ENCODE measurements around the gene STXBP2.

DNA sequence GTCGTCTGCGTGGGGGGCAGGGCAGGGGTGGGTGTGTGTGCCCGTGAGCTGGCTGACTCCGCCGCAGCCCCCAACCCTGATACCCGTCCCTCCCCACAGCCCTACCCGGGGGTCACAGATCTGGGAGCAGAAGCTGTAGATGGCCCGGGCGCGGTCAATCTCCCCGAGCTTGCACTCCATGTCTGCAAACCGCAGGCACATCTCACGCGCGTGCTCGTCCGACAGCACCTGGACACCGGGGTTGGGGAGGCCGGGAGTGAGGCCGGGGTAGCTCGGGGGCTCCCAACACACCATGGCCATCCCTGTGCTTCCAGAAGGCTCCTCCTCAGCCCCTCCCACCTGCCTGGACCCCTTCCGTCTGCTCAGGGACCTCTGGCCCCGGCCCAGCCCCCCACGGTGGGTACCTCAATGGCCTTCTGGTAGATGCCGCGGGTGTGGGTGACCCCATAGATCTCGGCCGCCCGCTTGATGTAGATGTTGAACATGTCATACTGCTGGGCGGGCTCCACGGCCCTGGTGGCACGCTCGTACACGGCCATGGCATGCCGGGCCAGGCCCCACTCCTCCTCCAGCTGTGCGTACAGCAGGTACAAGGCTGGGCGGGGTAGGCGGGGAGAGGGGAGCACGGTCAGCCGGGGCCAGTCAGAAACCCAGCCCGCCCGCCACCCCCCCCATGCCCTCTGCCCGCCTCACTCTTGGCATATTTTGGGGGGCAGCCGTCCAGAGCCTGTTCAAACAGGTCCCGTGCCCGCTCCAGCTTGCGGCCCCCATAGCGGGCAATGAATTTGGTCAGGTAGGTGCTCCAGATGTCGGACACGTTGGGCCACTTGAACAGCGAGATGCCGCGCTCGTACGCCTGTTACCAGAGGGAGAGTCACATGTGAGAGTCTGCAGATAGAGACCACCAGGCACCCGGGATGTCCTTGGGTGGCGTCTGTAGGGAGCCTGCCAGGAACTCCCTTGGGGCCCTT lies 16.2 kb upstream of the STXBP2 start:
- TF ChIP-seq, protein P1, sequence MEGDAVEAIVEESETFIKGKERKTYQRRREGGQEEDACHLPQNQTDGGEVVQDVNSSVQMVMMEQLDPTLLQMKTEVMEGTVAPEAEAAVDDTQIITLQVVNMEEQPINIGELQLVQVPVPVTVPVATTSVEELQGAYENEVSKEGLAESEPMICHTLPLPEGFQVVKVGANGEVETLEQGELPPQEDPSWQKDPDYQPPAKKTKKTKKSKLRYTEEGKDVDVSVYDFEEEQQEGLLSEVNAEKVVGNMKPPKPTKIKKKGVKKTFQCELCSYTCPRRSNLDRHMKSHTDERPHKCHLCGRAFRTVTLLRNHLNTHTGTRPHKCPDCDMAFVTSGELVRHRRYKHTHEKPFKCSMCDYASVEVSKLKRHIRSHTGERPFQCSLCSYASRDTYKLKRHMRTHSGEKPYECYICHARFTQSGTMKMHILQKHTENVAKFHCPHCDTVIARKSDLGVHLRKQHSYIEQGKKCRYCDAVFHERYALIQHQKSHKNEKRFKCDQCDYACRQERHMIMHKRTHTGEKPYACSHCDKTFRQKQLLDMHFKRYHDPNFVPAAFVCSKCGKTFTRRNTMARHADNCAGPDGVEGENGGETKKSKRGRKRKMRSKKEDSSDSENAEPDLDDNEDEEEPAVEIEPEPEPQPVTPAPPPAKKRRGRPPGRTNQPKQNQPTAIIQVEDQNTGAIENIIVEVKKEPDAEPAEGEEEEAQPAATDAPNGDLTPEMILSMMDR (IDR thresholded peaks at IDR 0.05), result no peak
- TF ChIP-seq, protein P2, sequence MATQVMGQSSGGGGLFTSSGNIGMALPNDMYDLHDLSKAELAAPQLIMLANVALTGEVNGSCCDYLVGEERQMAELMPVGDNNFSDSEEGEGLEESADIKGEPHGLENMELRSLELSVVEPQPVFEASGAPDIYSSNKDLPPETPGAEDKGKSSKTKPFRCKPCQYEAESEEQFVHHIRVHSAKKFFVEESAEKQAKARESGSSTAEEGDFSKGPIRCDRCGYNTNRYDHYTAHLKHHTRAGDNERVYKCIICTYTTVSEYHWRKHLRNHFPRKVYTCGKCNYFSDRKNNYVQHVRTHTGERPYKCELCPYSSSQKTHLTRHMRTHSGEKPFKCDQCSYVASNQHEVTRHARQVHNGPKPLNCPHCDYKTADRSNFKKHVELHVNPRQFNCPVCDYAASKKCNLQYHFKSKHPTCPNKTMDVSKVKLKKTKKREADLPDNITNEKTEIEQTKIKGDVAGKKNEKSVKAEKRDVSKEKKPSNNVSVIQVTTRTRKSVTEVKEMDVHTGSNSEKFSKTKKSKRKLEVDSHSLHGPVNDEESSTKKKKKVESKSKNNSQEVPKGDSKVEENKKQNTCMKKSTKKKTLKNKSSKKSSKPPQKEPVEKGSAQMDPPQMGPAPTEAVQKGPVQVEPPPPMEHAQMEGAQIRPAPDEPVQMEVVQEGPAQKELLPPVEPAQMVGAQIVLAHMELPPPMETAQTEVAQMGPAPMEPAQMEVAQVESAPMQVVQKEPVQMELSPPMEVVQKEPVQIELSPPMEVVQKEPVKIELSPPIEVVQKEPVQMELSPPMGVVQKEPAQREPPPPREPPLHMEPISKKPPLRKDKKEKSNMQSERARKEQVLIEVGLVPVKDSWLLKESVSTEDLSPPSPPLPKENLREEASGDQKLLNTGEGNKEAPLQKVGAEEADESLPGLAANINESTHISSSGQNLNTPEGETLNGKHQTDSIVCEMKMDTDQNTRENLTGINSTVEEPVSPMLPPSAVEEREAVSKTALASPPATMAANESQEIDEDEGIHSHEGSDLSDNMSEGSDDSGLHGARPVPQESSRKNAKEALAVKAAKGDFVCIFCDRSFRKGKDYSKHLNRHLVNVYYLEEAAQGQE (IDR thresholded peaks at IDR 0.05; ENCODE audit: insufficient read depth in 1 of 2, low read depth in 2 of 2, low read length in 1 of 2), result no peak
- TF ChIP-seq POLR2AphosphoS5 (IDR thresholded peaks at IDR 0.05; ENCODE audit: low read depth, low read length), result no peak
- TF ChIP-seq SIN3A (IDR thresholded peaks at IDR 0.05; ENCODE audit: borderline replicate concordance, insufficient read depth, low read depth, low read length), result no peak
